DND-41 (cell line): ENCODE data around the gene KIFBP.

Source experiments
- ATAC-seq: fragments of 200-7000 bp; cut with Tn5 transposase; 3 replicates; pipeline ENCODE4 v1.9.1; 2021; ENCODE audit warnings: low read depth; ENCODE audit not compliant: insufficient read depth
- DNase-seq: peaks from one replicate; pipeline ENCODE4 v3.0.0-alpha.2; 2020
- H2AFZ ChIP-seq: 2 replicates; pipeline ENCODE4 v1.6.0; 2012; ENCODE audit warnings: low read depth, low read length
- H3K27ac ChIP-seq: 2 replicates; pipeline ENCODE4 v1.5.1; 2012; ENCODE audit warnings: low read length, inconsistent platforms
- H3K27me3 ChIP-seq: fragments of 200-600 bp; sonication (generic); 2 replicates; pipeline ENCODE4 v1.6.0; 2012; ENCODE audit warnings: low read length, mild to moderate bottlenecking, inconsistent platforms; ENCODE audit not compliant: insufficient read depth, poor library complexity
- H3K36me3 ChIP-seq: 2 replicates; pipeline ENCODE4 v1.5.1; 2012; ENCODE audit warnings: low read length, inconsistent platforms; ENCODE audit not compliant: insufficient read depth
- H3K4me1 ChIP-seq: 2 replicates; pipeline ENCODE4 v1.5.1; 2012; ENCODE audit warnings: mild to moderate bottlenecking, low read length; ENCODE audit not compliant: insufficient read depth
- H3K4me2 ChIP-seq: 2 replicates; pipeline ENCODE4 v1.6.0; 2012; ENCODE audit warnings: mild to moderate bottlenecking, moderate library complexity, low read length, inconsistent platforms; ENCODE audit not compliant: insufficient read depth
- H3K4me3 ChIP-seq, 2 experiments: fragments of 200-600 bp in 1 of 2; shearing (Covaris generic) in 1 of 2; 2 replicates each; pipeline ENCODE4 v1.5.1; 2012 to 2016; ENCODE audit warnings: inconsistent platforms in 2 of 2, low read length in 2 of 2, mild to moderate bottlenecking in 2 of 2, low read depth in 1 of 2, moderate library complexity in 1 of 2
- H3K79me2 ChIP-seq: 2 replicates; pipeline ENCODE4 v1.6.0; 2012; ENCODE audit warnings: low read length, inconsistent platforms; ENCODE audit not compliant: insufficient read depth
- H3K9ac ChIP-seq: 2 replicates; pipeline ENCODE4 v1.6.0; 2012; ENCODE audit warnings: low read depth, mild to moderate bottlenecking, inconsistent platforms, low read length, moderate library complexity
- H3K9me3 ChIP-seq: 2 replicates; pipeline ENCODE4 v1.5.1; 2012; ENCODE audit warnings: low read length, moderate library complexity, mild to moderate bottlenecking, inconsistent platforms; ENCODE audit not compliant: insufficient read depth, severe bottlenecking
- H4K20me1 ChIP-seq: 2 replicates; pipeline ENCODE4 v1.6.0; 2012; ENCODE audit warnings: low read length; ENCODE audit not compliant: insufficient read depth
- EZH2 ChIP-seq: IDR thresholded peaks from 3 replicates; pipeline ENCODE4 v1.6.1; 2012; ENCODE audit warnings: borderline replicate concordance, low read depth, mild to moderate bottlenecking, moderate library complexity, low read length, inconsistent platforms; ENCODE audit not compliant: severe bottlenecking
- TF ChIP-seq, protein P1 (sequence below): IDR thresholded peaks from 2 replicates; pipeline ENCODE4 v1.5.1; 2012; ENCODE audit warnings: borderline replicate concordance, low read length, moderate library complexity, mild to moderate bottlenecking; ENCODE audit not compliant: poor library complexity, severe bottlenecking; ENCODE audit errors: extremely low read depth

The KIFBP gene

GRCh38 chr10:69052736-69053135 is 64.1 kb downstream of the KIFBP start:
- Histone ChIP-seq H3K27me3 (no peaks in the 10 kb centered on the region), H3K9ac (no peak overlapping the region), H3K36me3 (no peaks in the 10 kb centered on the region), H2AFZ (no peak overlapping the region), H3K4me2 (no peak overlapping the region), H3K27ac (no peak overlapping the region), H3K4me1 (no peaks in the 10 kb centered on the region), H3K9me3 (no peaks in the 10 kb centered on the region), H4K20me1 (0 out of 2 replicates have a peak, but pooled peaks cover 3% of the 10 kb centered on the region), H3K4me3 (no peak overlapping the region), H3K79me2 (no peaks in the 10 kb centered on the region)
- DNase-seq, result no peak
- no peak for TF ChIP-seq EZH2
- TF ChIP-seq, protein P1, sequence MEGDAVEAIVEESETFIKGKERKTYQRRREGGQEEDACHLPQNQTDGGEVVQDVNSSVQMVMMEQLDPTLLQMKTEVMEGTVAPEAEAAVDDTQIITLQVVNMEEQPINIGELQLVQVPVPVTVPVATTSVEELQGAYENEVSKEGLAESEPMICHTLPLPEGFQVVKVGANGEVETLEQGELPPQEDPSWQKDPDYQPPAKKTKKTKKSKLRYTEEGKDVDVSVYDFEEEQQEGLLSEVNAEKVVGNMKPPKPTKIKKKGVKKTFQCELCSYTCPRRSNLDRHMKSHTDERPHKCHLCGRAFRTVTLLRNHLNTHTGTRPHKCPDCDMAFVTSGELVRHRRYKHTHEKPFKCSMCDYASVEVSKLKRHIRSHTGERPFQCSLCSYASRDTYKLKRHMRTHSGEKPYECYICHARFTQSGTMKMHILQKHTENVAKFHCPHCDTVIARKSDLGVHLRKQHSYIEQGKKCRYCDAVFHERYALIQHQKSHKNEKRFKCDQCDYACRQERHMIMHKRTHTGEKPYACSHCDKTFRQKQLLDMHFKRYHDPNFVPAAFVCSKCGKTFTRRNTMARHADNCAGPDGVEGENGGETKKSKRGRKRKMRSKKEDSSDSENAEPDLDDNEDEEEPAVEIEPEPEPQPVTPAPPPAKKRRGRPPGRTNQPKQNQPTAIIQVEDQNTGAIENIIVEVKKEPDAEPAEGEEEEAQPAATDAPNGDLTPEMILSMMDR, result no peak
- ATAC-seq, result no peak

DNA sequence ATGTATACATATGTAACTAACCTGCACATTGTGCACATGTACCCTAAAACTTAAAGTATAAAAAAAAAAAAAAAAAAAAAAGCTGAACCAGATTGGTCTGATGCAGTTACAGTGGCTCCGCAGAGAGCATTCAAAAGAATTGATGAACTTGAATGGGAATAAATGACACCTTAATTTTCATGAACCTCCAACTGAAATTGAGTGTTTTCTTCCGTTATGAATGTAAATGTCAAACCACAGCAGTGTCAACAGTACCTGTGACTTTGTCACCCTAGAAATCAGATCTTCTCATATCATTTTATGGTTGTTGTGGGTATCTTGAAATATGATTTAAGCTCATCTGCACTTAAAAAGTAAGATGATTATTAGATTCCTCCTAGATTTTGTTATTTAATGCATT is 66.6 kb downstream of the KIFBP start:
- no peaks in the 10 kb centered on the region for H3K79me2 ChIP-seq
- no peaks in the 10 kb centered on the region for H3K9me3 ChIP-seq
- no peak for ATAC-seq
- no peak overlapping the region for H3K27ac ChIP-seq
- no peaks in the 10 kb centered on the region for H3K27me3 ChIP-seq
- no peak for DNase-seq
- H3K9ac ChIP-seq, result no peak overlapping the region
- H4K20me1 ChIP-seq, result 0 out of 2 replicates have a peak, but pooled peaks cover 3% of the 10 kb centered on the region
- H3K4me3 ChIP-seq, result no peak overlapping the region
- H3K4me2 ChIP-seq, result no peak overlapping the region
- H3K36me3 ChIP-seq, result no peaks in the 10 kb centered on the region
- H2AFZ ChIP-seq, result no peak overlapping the region
- no peak for TF ChIP-seq EZH2
- TF ChIP-seq, protein P1, result no peak
- H3K4me1 ChIP-seq, result no peaks in the 10 kb centered on the region

GRCh38 chr10:69056129-69056528 is 67.5 kb downstream of the KIFBP start:
- ATAC-seq, result no peak

More at GRCh38 chr10:69056129-69056528, 67.5 kb downstream of the KIFBP start:
- Histone ChIP-seq H3K79me2 (no peaks in the 10 kb centered on the region), H3K4me3 (no peak overlapping the region), H3K27ac (no peak overlapping the region), H3K36me3 (no peaks in the 10 kb centered on the region), H4K20me1 (0 out of 2 replicates have a peak, but pooled peaks cover 3% of the 10 kb centered on the region), H2AFZ (no peak overlapping the region), H3K4me1 (no peaks in the 10 kb centered on the region), H3K4me2 (no peak overlapping the region), H3K9me3 (no peaks in the 10 kb centered on the region), H3K9ac (no peak overlapping the region), H3K27me3 (no peaks in the 10 kb centered on the region)
- no peak for DNase-seq
- TF ChIP-seq, protein P1, result no peak
